ENCODE results near the gene BABAM2. TPM values are rescaled to one million over a fixed set of nuclear protein-coding genes. Genes with fewer than 3 reads are reported as not detected.

Gene BABAM2
- total and polyA plus RNA-seq, 5 donors: 45.2 to 65.2 (median 64.0) TPM

- H3K9me3 ChIP-seq (ENCODE audit: control insufficient read depth, low read length): no peaks in the 10 kb centered on the region
- DNase-seq (peak in 1 of 3 donors; percentile 14), ATAC-seq (no peak)
- peaks cover 5% of the 10 kb centered on the region for H3K4me1 ChIP-seq (ENCODE audit: control insufficient read depth, insufficient read depth, low read length)
- no peak overlapping the region for H3K4me3 ChIP-seq (ENCODE audit: low read length)
- intact Hi-C loops (cut with DNase I): no loop called here
- WGBS: 65% methylated on average over 6 of the region's 6 CpGs
- H3K27ac ChIP-seq (ENCODE audit: low read length): no peak overlapping the region
- H3K27me3 ChIP-seq (ENCODE audit: control insufficient read depth, insufficient read depth): no peaks in the 10 kb centered on the region
These were observed 496.8 kb downstream of the BABAM2 start for GRCh38 chr2:28387082-28387960.

Small RNAs within 50 kb of the gene (microRNA-seq; reads per million reads assigned to microRNA genes)
- gene MIR4263: 0 reads per million in 2 donors

Other genes starting within 250 kb of the BABAM2 start
- gene SUPT7L, start 227.1 kb upstream of the BABAM2 start, total RNA-seq: 10 to 100 TPM; 27.3 to 30.9 (median 29.0) TPM
- gene SUPT7L, start 227.1 kb upstream of the BABAM2 start, polyA plus RNA-seq: 26.8 TPM
- 10 to 100 TPM; 19.4 to 21.8 (median 21.2) TPM for gene SLC4A1AP, start 226.8 kb upstream of the BABAM2 start, total RNA-seq
- 19.9 TPM for gene SLC4A1AP, start 226.8 kb upstream of the BABAM2 start, polyA plus RNA-seq
- gene MRPL33, start 119.0 kb upstream of the BABAM2 start, total RNA-seq: 100 to 1,000 TPM; 242 to 308 (median 274) TPM
- 596 TPM for gene MRPL33, start 119.0 kb upstream of the BABAM2 start, polyA plus RNA-seq
- gene RBKS, start 342 bp upstream of the BABAM2 start, total RNA-seq: 1 to 10 TPM; 1.4 to 3.9 (median 2.6) TPM
- gene RBKS, start 342 bp upstream of the BABAM2 start, polyA plus RNA-seq: 3.4 TPM

Data from right cardiac atrium (tissue), 5 donors.